Spleen (tissue), 7 donors: ENCODE results near the gene CLEC16A.

Experiments
- POLR2AphosphoS5 ChIP-seq, 3 donors: sonication (generic); formaldehyde crosslinking; IDR thresholded peaks; one replicate each; pipeline ENCODE4 v1.5.1; 2017; ENCODE audit warnings: antibody characterized with exemption in 3 of 3
- TF ChIP-seq, protein P1 (sequence below), 11 experiments: fragments of 200-600 bp in 7 of 11; fragments of 450-650 bp in 4 of 11; sonication (generic) in 4 of 11; IDR thresholded peaks in 8 of 11; conservative IDR thresholded peaks in 3 of 11; 1 replicate in 7 of 11; 2 replicates in 4 of 11; pipeline versions ENCODE4 v1.4.0 to v1.8.0; 2016 to 2021; ENCODE audit warnings: antibody characterized with exemption in 11 of 11, inconsistent platforms in 4 of 11, mild to moderate bottlenecking in 1 of 11
- donor health status: DM: no; HTN: no; CAD: no; lungs with moderate emphysema.
- donor health status: DM: no; HTN: no; CAD: no.
- donor health status: DM: no; HTN: no; CAD: no.

DNA sequence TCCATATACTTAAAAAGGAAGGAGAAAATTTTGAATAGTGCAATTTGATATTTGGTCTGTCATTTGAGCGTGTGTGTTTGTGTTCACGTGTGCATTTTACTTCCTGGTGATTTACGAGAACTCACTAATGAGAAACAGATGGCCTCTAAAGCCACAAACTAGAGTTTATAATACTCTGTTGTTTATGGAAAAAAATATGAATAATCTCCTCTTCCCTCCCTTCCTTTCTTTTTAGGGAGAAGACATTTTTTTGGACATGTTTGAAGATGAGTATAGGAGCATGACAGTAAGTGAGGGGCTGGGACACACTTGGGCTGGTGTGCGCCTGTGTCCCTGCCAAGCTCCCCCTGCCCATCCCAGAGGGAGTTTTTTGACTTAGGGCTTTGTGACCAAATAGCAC is 102.7 kb downstream of the CLEC16A start:
- TF ChIP-seq, protein P1, sequence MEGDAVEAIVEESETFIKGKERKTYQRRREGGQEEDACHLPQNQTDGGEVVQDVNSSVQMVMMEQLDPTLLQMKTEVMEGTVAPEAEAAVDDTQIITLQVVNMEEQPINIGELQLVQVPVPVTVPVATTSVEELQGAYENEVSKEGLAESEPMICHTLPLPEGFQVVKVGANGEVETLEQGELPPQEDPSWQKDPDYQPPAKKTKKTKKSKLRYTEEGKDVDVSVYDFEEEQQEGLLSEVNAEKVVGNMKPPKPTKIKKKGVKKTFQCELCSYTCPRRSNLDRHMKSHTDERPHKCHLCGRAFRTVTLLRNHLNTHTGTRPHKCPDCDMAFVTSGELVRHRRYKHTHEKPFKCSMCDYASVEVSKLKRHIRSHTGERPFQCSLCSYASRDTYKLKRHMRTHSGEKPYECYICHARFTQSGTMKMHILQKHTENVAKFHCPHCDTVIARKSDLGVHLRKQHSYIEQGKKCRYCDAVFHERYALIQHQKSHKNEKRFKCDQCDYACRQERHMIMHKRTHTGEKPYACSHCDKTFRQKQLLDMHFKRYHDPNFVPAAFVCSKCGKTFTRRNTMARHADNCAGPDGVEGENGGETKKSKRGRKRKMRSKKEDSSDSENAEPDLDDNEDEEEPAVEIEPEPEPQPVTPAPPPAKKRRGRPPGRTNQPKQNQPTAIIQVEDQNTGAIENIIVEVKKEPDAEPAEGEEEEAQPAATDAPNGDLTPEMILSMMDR (IDR thresholded peaks at IDR 0.05 in 8 of 11, conservative IDR thresholded peaks at IDR 0.05 in 3 of 11), result no peak
- TF ChIP-seq POLR2AphosphoS5 (IDR thresholded peaks at IDR 0.05), result no peak
